GM18505 (cell line): ENCODE measurements around the gene ANKMY2.
"Not testable (repeated sequence)": the region's sequence is repeated elsewhere in the genome, so short reads cannot be mapped to it uniquely, and the experiment has no call there.

ENCODE experiments used
- ATAC-seq: cut with Tn5 transposase; IDR thresholded peaks from one replicate; pipeline ENCODE4 v1.9.1; 2021; ENCODE audit not compliant: unreplicated experiment
- POLR2A ChIP-seq: IDR thresholded peaks from 4 replicates; pipeline ENCODE4 v1.6.1; 2011; ENCODE audit warnings: borderline replicate concordance; ENCODE audit not compliant: insufficient read depth, insufficient read length; ENCODE audit errors: extremely low read depth

Gene ANKMY2

GRCh38 chr7:16670021-16670420 lies 24.5 kb upstream of the ANKMY2 start:
- TF ChIP-seq POLR2A = no peak
- ATAC-seq = no peak

GRCh38 chr7:16669581-16669980 lies 24.0 kb upstream of the ANKMY2 start:
- TF ChIP-seq POLR2A = no peak
- no peak for ATAC-seq

- TF ChIP-seq POLR2A = no peak
- no peak for ATAC-seq
Measured at GRCh38 chr7:16668978-16669377, 23.4 kb upstream of the ANKMY2 start.

GRCh38 chr7:16668049-16668858 lies 22.7 kb upstream of the ANKMY2 start:
- no peak for ATAC-seq
- TF ChIP-seq POLR2A = no peak

- ATAC-seq = no peak
- no peak for TF ChIP-seq POLR2A
Measured at GRCh38 chr7:16667355-16667754, 21.8 kb upstream of the ANKMY2 start.

- no peak for ATAC-seq
- no peak for TF ChIP-seq POLR2A
Measured at GRCh38 chr7:16661924-16662323, 16.4 kb upstream of the ANKMY2 start.

- no peak for ATAC-seq
- no peak for TF ChIP-seq POLR2A
Measured at GRCh38 chr7:16660702-16661464, 15.3 kb upstream of the ANKMY2 start.

GRCh38 chr7:16659854-16660497 lies 14.4 kb upstream of the ANKMY2 start:
- ATAC-seq = not testable (repeated sequence)

- TF ChIP-seq POLR2A = no peak
- no peak for ATAC-seq
Measured at GRCh38 chr7:16657656-16658279, 12.2 kb upstream of the ANKMY2 start.

GRCh38 chr7:16656141-16656540 lies 10.6 kb upstream of the ANKMY2 start:
- ATAC-seq = no peak
- no peak for TF ChIP-seq POLR2A

GRCh38 chr7:16655394-16655793 lies 9.8 kb upstream of the ANKMY2 start:
- ATAC-seq = no peak

GRCh38 chr7:16652888-16653287 lies 7.3 kb upstream of the ANKMY2 start:
- no peak for ATAC-seq
- no peak for TF ChIP-seq POLR2A

More at GRCh38 chr7:16655394-16655793, 9.8 kb upstream of the ANKMY2 start:
- no peak for TF ChIP-seq POLR2A

- ATAC-seq = no peak
- no peak for TF ChIP-seq POLR2A
Measured at GRCh38 chr7:16652240-16652583, 6.7 kb upstream of the ANKMY2 start.
